HUES48 (cell line): Measurements from ENCODE around the gene TTLL5.

Source experiments
- H3K27ac ChIP-seq: one replicate; pipeline ENCODE4 v1.7.0; 2013; ENCODE audit warnings: low read depth, low read length, inconsistent platforms
- H3K27me3 ChIP-seq: 2 replicates; pipeline ENCODE4 v1.6.1; 2013; ENCODE audit warnings: mild to moderate bottlenecking, low read length; ENCODE audit not compliant: control insufficient read depth, insufficient read depth
- H3K36me3 ChIP-seq: 2 replicates; pipeline ENCODE4 v1.6.1; 2013; ENCODE audit warnings: low read length; ENCODE audit not compliant: control insufficient read depth, insufficient read depth
- H3K4me1 ChIP-seq: 2 replicates; pipeline ENCODE4 v1.6.1; 2013; ENCODE audit warnings: mild to moderate bottlenecking, low read length; ENCODE audit not compliant: control insufficient read depth, insufficient read depth
- H3K4me3 ChIP-seq: 2 replicates; pipeline ENCODE4 v1.5.1; 2013; ENCODE audit warnings: mild to moderate bottlenecking, low read depth, low read length
- H3K9ac ChIP-seq: 2 replicates; pipeline ENCODE4 v1.6.1; 2013; ENCODE audit warnings: mild to moderate bottlenecking, low read depth, low read length, moderate library complexity
- H3K9me3 ChIP-seq: 2 replicates; pipeline ENCODE4 v1.6.1; 2013; ENCODE audit warnings: low read length; ENCODE audit not compliant: control insufficient read depth, insufficient read depth

Gene TTLL5

GRCh38 chr14:75702122-75702521 lies 41.1 kb downstream of the TTLL5 start:
- Histone ChIP-seq H3K36me3 (peaks cover 75% of the 10 kb centered on the region), H3K4me1 (no peaks in the 10 kb centered on the region), H3K4me3 (no peak overlapping the region), H3K9me3 (no peaks in the 10 kb centered on the region), H3K27me3 (no peaks in the 10 kb centered on the region), H3K27ac (peak overlapping the region; percentile 11), H3K9ac (no peak overlapping the region)

- H3K9me3 ChIP-seq: no peaks in the 10 kb centered on the region
- H3K4me3 ChIP-seq: no peak overlapping the region
- H3K36me3 ChIP-seq: peaks cover 81% of the 10 kb centered on the region
- H3K4me1 ChIP-seq: no peaks in the 10 kb centered on the region
- peak overlapping the region; percentile 43 for H3K27ac ChIP-seq
- H3K27me3 ChIP-seq: no peaks in the 10 kb centered on the region
- H3K9ac ChIP-seq: no peak overlapping the region
These were observed 41.7 kb downstream of the TTLL5 start for GRCh38 chr14:75702616-75703261.

GRCh38 chr14:75703467-75703866 lies 42.4 kb downstream of the TTLL5 start:
- H3K36me3 ChIP-seq: peaks cover 81% of the 10 kb centered on the region
- no peak overlapping the region for H3K4me3 ChIP-seq
- no peak overlapping the region for H3K9ac ChIP-seq
- no peaks in the 10 kb centered on the region for H3K9me3 ChIP-seq
- no peaks in the 10 kb centered on the region for H3K4me1 ChIP-seq
- no peaks in the 10 kb centered on the region for H3K27me3 ChIP-seq
- no peak overlapping the region for H3K27ac ChIP-seq

- no peak overlapping the region for H3K4me3 ChIP-seq
- H3K27ac ChIP-seq: no peak overlapping the region
- peaks cover 66% of the 10 kb centered on the region for H3K36me3 ChIP-seq
- H3K4me1 ChIP-seq: no peaks in the 10 kb centered on the region
- no peaks in the 10 kb centered on the region for H3K9me3 ChIP-seq
- no peaks in the 10 kb centered on the region for H3K27me3 ChIP-seq
- H3K9ac ChIP-seq: no peak overlapping the region
These were observed 44.0 kb downstream of the TTLL5 start for GRCh38 chr14:75705014-75705413.

GRCh38 chr14:75709207-75709812 lies 48.3 kb downstream of the TTLL5 start:
- H3K9ac ChIP-seq: no peak overlapping the region
- peaks cover 21% of the 10 kb centered on the region for H3K4me1 ChIP-seq
- H3K9me3 ChIP-seq: no peaks in the 10 kb centered on the region
- peaks cover 40% of the 10 kb centered on the region for H3K36me3 ChIP-seq
- no peaks in the 10 kb centered on the region for H3K27me3 ChIP-seq
- H3K27ac ChIP-seq: no peak overlapping the region
- no peak overlapping the region for H3K4me3 ChIP-seq

- peaks cover 21% of the 10 kb centered on the region for H3K4me1 ChIP-seq
- H3K9me3 ChIP-seq: no peaks in the 10 kb centered on the region
- H3K27me3 ChIP-seq: no peaks in the 10 kb centered on the region
- H3K4me3 ChIP-seq: peak overlapping the region; percentile 1; the same call in 1 of the 2 replicates
- peak overlapping the region; percentile 46; the same call in 1 of the 2 replicates for H3K9ac ChIP-seq
- H3K36me3 ChIP-seq: peaks cover 25% of the 10 kb centered on the region
- peak overlapping the region; percentile 89 for H3K27ac ChIP-seq
These were observed 50.2 kb downstream of the TTLL5 start for GRCh38 chr14:75711105-75711795.

GRCh38 chr14:75711796-75712211 lies 50.8 kb downstream of the TTLL5 start:
- Histone ChIP-seq H3K36me3 (peaks cover 22% of the 10 kb centered on the region), H3K9ac (peak overlapping the region; percentile 46; the same call in 1 of the 2 replicates), H3K4me3 (peak overlapping the region; percentile 1; the same call in 1 of the 2 replicates), H3K27ac (peak overlapping the region; percentile 89), H3K27me3 (no peaks in the 10 kb centered on the region), H3K4me1 (peaks cover 21% of the 10 kb centered on the region), H3K9me3 (no peaks in the 10 kb centered on the region)

- no peak overlapping the region for H3K27ac ChIP-seq
These were observed 53.9 kb downstream of the TTLL5 start for GRCh38 chr14:75714991-75715390.

GRCh38 chr14:75715926-75716780 lies 55.1 kb downstream of the TTLL5 start:
- Histone ChIP-seq H3K9ac (no peak overlapping the region), H3K27ac (no peak overlapping the region), H3K9me3 (no peaks in the 10 kb centered on the region), H3K4me1 (peaks cover 19% of the 10 kb centered on the region), H3K36me3 (peaks cover 39% of the 10 kb centered on the region), H3K27me3 (no peaks in the 10 kb centered on the region), H3K4me3 (no peak overlapping the region)

More at GRCh38 chr14:75714991-75715390, 53.9 kb downstream of the TTLL5 start:
- Histone ChIP-seq H3K27me3 (no peaks in the 10 kb centered on the region), H3K9me3 (no peaks in the 10 kb centered on the region), H3K4me3 (no peak overlapping the region), H3K9ac (no peak overlapping the region), H3K4me1 (peaks cover 21% of the 10 kb centered on the region), H3K36me3 (peaks cover 32% of the 10 kb centered on the region)

GRCh38 chr14:75717729-75718128 lies 56.7 kb downstream of the TTLL5 start:
- H3K27me3 ChIP-seq: no peaks in the 10 kb centered on the region

More at GRCh38 chr14:75717729-75718128, 56.7 kb downstream of the TTLL5 start:
- Histone ChIP-seq H3K36me3 (peaks cover 55% of the 10 kb centered on the region), H3K4me1 (peaks cover 3% of the 10 kb centered on the region; the same call in 1 of the 2 replicates), H3K4me3 (no peak overlapping the region), H3K27ac (no peak overlapping the region), H3K9ac (no peak overlapping the region), H3K9me3 (no peaks in the 10 kb centered on the region)
